DND-41 (cell line): ENCODE results near the gene GRIK4.

ENCODE experiments used
- ATAC-seq: fragments of 200-7000 bp; cut with Tn5 transposase; 3 replicates; pipeline ENCODE4 v1.9.1; 2021; ENCODE audit warnings: low read depth; ENCODE audit not compliant: insufficient read depth
- DNase-seq: peaks from one replicate; pipeline ENCODE4 v3.0.0-alpha.2; 2020
- H2AFZ ChIP-seq: 2 replicates; pipeline ENCODE4 v1.6.0; 2012; ENCODE audit warnings: low read depth, low read length
- H3K27ac ChIP-seq: 2 replicates; pipeline ENCODE4 v1.5.1; 2012; ENCODE audit warnings: low read length, inconsistent platforms
- H3K27me3 ChIP-seq: fragments of 200-600 bp; sonication (generic); 2 replicates; pipeline ENCODE4 v1.6.0; 2012; ENCODE audit warnings: low read length, mild to moderate bottlenecking, inconsistent platforms; ENCODE audit not compliant: insufficient read depth, poor library complexity
- H3K36me3 ChIP-seq: 2 replicates; pipeline ENCODE4 v1.5.1; 2012; ENCODE audit warnings: low read length, inconsistent platforms; ENCODE audit not compliant: insufficient read depth
- H3K4me1 ChIP-seq: 2 replicates; pipeline ENCODE4 v1.5.1; 2012; ENCODE audit warnings: mild to moderate bottlenecking, low read length; ENCODE audit not compliant: insufficient read depth
- H3K4me2 ChIP-seq: 2 replicates; pipeline ENCODE4 v1.6.0; 2012; ENCODE audit warnings: mild to moderate bottlenecking, moderate library complexity, low read length, inconsistent platforms; ENCODE audit not compliant: insufficient read depth
- H3K4me3 ChIP-seq, 2 experiments: fragments of 200-600 bp in 1 of 2; shearing (Covaris generic) in 1 of 2; 2 replicates each; pipeline ENCODE4 v1.5.1; 2012 to 2016; ENCODE audit warnings: inconsistent platforms in 2 of 2, low read length in 2 of 2, mild to moderate bottlenecking in 2 of 2, low read depth in 1 of 2, moderate library complexity in 1 of 2
- H3K79me2 ChIP-seq: 2 replicates; pipeline ENCODE4 v1.6.0; 2012; ENCODE audit warnings: low read length, inconsistent platforms; ENCODE audit not compliant: insufficient read depth
- H3K9ac ChIP-seq: 2 replicates; pipeline ENCODE4 v1.6.0; 2012; ENCODE audit warnings: low read depth, mild to moderate bottlenecking, inconsistent platforms, low read length, moderate library complexity
- H3K9me3 ChIP-seq: 2 replicates; pipeline ENCODE4 v1.5.1; 2012; ENCODE audit warnings: low read length, moderate library complexity, mild to moderate bottlenecking, inconsistent platforms; ENCODE audit not compliant: insufficient read depth, severe bottlenecking
- H4K20me1 ChIP-seq: 2 replicates; pipeline ENCODE4 v1.6.0; 2012; ENCODE audit warnings: low read length; ENCODE audit not compliant: insufficient read depth
- EZH2 ChIP-seq: IDR thresholded peaks from 3 replicates; pipeline ENCODE4 v1.6.1; 2012; ENCODE audit warnings: borderline replicate concordance, low read depth, mild to moderate bottlenecking, moderate library complexity, low read length, inconsistent platforms; ENCODE audit not compliant: severe bottlenecking
- TF ChIP-seq, protein P1 (sequence below): IDR thresholded peaks from 2 replicates; pipeline ENCODE4 v1.5.1; 2012; ENCODE audit warnings: borderline replicate concordance, low read length, moderate library complexity, mild to moderate bottlenecking; ENCODE audit not compliant: poor library complexity, severe bottlenecking; ENCODE audit errors: extremely low read depth

GRIK4 gene

DNA sequence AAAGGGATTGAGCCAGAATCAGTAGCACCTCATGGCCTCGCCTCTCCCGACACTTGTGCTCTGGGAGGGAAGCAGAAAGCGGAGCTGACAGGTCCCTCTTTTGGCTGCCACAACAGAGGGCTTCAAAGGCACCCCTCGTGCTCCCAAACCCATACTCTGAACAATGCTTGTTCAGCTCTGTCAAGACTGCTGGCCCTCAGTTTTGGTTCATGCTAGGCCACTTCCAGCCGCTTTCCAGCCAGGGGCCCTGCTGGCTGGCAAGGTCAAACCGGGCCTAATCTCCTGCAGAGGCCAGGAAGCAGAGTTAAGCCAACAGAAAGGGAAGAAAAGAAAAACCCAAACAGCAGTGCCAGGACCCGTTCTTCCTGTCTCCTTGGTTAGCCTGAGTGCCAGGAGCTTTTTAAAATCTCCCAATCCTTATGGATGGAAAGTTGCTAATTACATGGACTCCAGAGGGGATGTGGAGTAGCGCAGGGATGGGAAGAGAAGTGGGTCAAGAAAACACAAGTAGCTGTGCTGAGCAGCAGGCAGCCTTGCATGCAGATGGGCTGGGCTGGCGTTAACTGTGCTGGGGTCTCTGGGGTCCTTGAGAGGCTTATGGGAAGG lies 150.6 kb downstream of the GRIK4 start:
- no peak for DNase-seq
- Histone ChIP-seq H3K4me2 (no peak overlapping the region), H3K9me3 (no peaks in the 10 kb centered on the region), H2AFZ (no peak overlapping the region), H4K20me1 (0 out of 2 replicates have a peak, but pooled peaks cover 9% of the 10 kb centered on the region), H3K27ac (no peak overlapping the region), H3K36me3 (no peaks in the 10 kb centered on the region), H3K4me1 (no peaks in the 10 kb centered on the region), H3K79me2 (no peaks in the 10 kb centered on the region), H3K27me3 (peaks cover 11% of the 10 kb centered on the region), H3K4me3 (no peak overlapping the region), H3K9ac (no peak overlapping the region)
- TF ChIP-seq, protein P1, sequence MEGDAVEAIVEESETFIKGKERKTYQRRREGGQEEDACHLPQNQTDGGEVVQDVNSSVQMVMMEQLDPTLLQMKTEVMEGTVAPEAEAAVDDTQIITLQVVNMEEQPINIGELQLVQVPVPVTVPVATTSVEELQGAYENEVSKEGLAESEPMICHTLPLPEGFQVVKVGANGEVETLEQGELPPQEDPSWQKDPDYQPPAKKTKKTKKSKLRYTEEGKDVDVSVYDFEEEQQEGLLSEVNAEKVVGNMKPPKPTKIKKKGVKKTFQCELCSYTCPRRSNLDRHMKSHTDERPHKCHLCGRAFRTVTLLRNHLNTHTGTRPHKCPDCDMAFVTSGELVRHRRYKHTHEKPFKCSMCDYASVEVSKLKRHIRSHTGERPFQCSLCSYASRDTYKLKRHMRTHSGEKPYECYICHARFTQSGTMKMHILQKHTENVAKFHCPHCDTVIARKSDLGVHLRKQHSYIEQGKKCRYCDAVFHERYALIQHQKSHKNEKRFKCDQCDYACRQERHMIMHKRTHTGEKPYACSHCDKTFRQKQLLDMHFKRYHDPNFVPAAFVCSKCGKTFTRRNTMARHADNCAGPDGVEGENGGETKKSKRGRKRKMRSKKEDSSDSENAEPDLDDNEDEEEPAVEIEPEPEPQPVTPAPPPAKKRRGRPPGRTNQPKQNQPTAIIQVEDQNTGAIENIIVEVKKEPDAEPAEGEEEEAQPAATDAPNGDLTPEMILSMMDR, result no peak
- no peak for TF ChIP-seq EZH2
- ATAC-seq, result no peak

DNA sequence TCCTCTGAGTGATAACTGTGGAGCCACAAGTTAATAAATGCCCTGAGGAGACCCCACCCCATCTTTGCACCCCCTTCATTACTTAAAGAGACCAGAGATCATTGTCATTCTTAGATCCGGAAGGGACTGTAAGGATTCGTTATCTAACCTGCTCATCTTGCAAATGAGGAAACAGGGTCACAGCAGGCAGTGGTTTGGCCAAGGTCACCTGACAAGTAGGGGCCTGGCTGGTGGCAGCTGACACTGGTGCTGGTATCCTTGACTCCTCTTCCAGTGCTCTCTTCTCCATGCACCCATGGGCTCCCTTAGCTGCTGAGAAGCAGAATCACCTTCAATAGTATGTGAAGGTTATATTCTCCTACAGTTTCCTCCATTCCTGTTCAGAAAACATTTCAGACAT lies 151.6 kb downstream of the GRIK4 start:
- 0 out of 2 replicates have a peak, but pooled peaks cover 13% of the 10 kb centered on the region for H4K20me1 ChIP-seq
- no peaks in the 10 kb centered on the region for H3K4me1 ChIP-seq
- TF ChIP-seq, protein P1, result no peak
- no peak for TF ChIP-seq EZH2
- H3K36me3 ChIP-seq, result no peaks in the 10 kb centered on the region
- no peak overlapping the region for H3K9ac ChIP-seq
- peaks cover 11% of the 10 kb centered on the region for H3K27me3 ChIP-seq
- DNase-seq, result no peak
- no peak for ATAC-seq
- no peak overlapping the region for H3K4me3 ChIP-seq
- no peaks in the 10 kb centered on the region for H3K9me3 ChIP-seq
- no peak overlapping the region for H3K27ac ChIP-seq
- H3K4me2 ChIP-seq, result no peak overlapping the region
- H2AFZ ChIP-seq, result no peak overlapping the region
- no peaks in the 10 kb centered on the region for H3K79me2 ChIP-seq

DNA sequence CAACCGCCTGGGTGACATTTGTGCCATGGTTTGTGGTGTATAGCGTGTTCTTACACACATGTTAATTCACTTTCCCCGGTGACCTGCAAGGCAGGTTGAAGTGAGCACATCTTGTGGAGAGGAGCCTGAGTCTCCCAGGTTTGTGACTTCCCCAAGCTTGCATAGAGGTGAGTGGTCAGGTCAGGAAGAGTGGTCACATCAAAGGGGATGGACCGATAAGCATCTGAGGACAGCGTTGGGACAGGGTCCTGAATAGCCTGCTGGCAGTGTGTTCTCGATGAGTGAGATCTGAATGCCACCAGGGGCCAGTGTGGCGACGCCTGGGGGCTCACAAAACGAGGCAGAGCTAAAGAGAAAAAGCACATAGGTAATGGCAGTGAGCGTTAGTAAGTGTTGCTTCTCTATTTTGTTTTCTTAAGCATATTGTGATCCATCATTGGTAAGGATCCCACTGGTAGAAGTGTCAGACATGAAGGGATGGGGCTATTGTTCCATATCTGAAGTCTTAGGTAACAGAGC lies 154.6 kb downstream of the GRIK4 start:
- H2AFZ ChIP-seq, result no peak overlapping the region
- H3K9ac ChIP-seq, result no peak overlapping the region
- no peak overlapping the region for H3K27ac ChIP-seq
- TF ChIP-seq, protein P1, result no peak
- TF ChIP-seq EZH2, result no peak
- H3K4me2 ChIP-seq, result no peak overlapping the region
- no peaks in the 10 kb centered on the region for H3K9me3 ChIP-seq
- H4K20me1 ChIP-seq, result 0 out of 2 replicates have a peak, but pooled peaks cover 9% of the 10 kb centered on the region
- DNase-seq, result no peak
- no peak overlapping the region for H3K4me3 ChIP-seq
- H3K36me3 ChIP-seq, result no peaks in the 10 kb centered on the region
- H3K79me2 ChIP-seq, result no peaks in the 10 kb centered on the region
- no peak for ATAC-seq
- H3K4me1 ChIP-seq, result no peaks in the 10 kb centered on the region
- peaks cover 11% of the 10 kb centered on the region for H3K27me3 ChIP-seq
